Kidney epithelial cell (primary cell): ENCODE data around the gene RAB3GAP1. TPM values are rescaled to one million over a fixed set of nuclear protein-coding genes. Genes with fewer than 3 reads are reported as not detected.

Experiments
- DNase-seq: peaks from one replicate; pipeline ENCODE4 v3.0.0-alpha.2; 2010; ENCODE audit warnings: low read depth
- H3K27me3 ChIP-seq: 2 replicates; pipeline ENCODE4 v1.6.0; 2011; ENCODE audit warnings: low read length; ENCODE audit not compliant: control insufficient read depth, insufficient read depth
- H3K36me3 ChIP-seq: 2 replicates; pipeline ENCODE4 v1.5.1; 2011; ENCODE audit warnings: low read length; ENCODE audit not compliant: control insufficient read depth, insufficient read depth
- H3K4me3 ChIP-seq: 2 replicates; pipeline ENCODE4 v1.5.1; 2011; ENCODE audit warnings: low read depth, mild to moderate bottlenecking, control low read depth, low read length
- CTCF ChIP-seq: IDR thresholded peaks from 2 replicates; pipeline ENCODE4 v1.5.1; 2011; ENCODE audit warnings: mild to moderate bottlenecking, moderate library complexity, low read length, control low read depth, inconsistent platforms; ENCODE audit not compliant: insufficient read depth, poor library complexity, severe bottlenecking
- total RNA-seq: library from RNA; depleted of rRNA; stranded (reverse); fragments of >200 nt; gene quantifications from 2 replicates; pipeline ENCODE4 v1.2.3, GENCODE V29; 2015

The RAB3GAP1 gene
- total RNA-seq, 1 donor from 2014 or later, result 48.2 TPM

DNA sequence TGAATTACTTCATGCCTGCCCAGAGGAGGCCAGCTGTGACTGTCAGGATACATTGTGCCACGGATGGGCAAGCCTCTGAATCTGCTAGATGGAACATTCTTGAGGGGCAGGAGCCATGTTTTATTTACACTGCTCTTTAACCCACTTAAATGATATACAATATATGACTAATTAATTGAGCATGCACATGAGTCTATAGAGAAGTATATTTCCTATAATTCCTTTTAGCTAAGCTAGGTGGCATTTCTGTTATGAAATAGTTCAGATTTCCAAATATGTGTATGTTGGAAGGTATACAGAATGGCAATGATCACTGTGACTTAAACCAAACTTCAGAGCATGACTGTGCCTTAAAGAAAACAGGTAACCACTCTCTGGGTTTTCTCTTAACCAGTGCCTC is 131.7 kb downstream of the RAB3GAP1 start:
- no peaks in the 10 kb centered on the region for H3K36me3 ChIP-seq
- no peak for DNase-seq
- no peak for TF ChIP-seq CTCF
- H3K27me3 ChIP-seq, result no peaks in the 10 kb centered on the region
- no peak overlapping the region for H3K4me3 ChIP-seq

- H3K27me3 ChIP-seq, result no peaks in the 10 kb centered on the region
- H3K36me3 ChIP-seq, result no peaks in the 10 kb centered on the region
- no peak for DNase-seq
- H3K4me3 ChIP-seq, result no peak overlapping the region
- TF ChIP-seq CTCF, result no peak
Observed at GRCh38 chr2:135186054-135186453, 134.0 kb downstream of the RAB3GAP1 start.

- TF ChIP-seq CTCF, result no peak
- Histone ChIP-seq H3K4me3 (no peak overlapping the region), H3K36me3 (no peaks in the 10 kb centered on the region), H3K27me3 (no peaks in the 10 kb centered on the region)
- DNase-seq, result no peak
Observed at GRCh38 chr2:135187270-135187669, 135.2 kb downstream of the RAB3GAP1 start.

DNA sequence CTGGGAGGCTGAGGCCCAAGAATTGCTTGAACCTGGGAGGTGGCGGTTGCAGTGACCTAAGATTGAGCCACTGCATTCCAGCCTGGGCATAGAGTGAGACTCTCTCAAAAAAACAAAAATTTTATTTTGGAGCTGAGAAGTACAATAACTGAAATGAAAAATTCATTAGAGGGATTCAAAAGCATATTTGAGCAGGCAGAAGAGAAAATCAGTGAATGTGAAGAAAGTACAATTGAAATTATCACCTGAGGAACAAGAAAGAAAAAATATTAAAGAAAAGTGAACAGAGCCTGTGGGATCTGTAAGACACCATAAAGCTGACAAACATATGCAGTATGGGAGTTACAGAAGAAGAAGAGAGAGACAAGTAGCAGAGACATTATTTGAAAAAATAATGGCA is 137.1 kb downstream of the RAB3GAP1 start:
- no peaks in the 10 kb centered on the region for H3K27me3 ChIP-seq
- no peak overlapping the region for H3K4me3 ChIP-seq
- H3K36me3 ChIP-seq, result no peaks in the 10 kb centered on the region
- DNase-seq, result no peak
- no peak for TF ChIP-seq CTCF

DNA sequence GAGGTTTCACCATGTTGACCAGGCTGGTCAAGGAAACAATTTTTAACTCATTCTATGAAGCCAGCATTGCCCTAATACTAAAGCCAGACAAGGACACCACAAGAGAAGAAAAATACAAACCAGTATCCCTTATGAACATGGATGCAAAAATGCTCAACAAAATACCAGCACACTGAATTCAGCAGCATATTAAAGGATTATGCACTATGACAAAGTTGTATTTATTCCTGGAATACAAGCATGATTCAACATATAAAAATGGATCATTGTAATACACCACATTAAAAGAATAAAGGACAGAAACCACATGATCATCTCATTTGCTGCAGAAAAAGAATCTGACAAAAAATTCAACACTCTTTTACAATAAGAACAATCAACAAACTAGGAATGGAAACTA is 138.7 kb downstream of the RAB3GAP1 start:
- TF ChIP-seq CTCF, result no peak
- no peaks in the 10 kb centered on the region for H3K27me3 ChIP-seq
- H3K4me3 ChIP-seq, result no peak overlapping the region
- no peak for DNase-seq
- no peaks in the 10 kb centered on the region for H3K36me3 ChIP-seq

DNA sequence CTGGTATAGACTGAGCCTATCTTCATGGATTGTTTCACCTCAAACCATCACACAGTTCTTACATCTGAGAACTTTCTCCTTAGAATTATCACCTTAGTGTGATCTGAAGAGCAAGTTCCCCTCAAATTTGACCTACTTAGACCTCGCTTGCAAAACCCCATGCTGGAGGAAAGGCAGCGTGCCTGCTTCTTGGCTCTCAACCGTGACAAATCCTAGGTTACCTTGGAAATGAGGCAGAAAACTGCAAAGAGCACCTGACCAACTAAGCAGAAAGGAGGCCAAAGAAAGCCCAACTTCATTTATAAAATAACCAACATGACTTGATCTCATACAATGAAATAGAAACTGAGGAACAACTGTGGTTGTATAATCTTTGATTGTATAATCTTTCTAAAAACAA is 146.4 kb downstream of the RAB3GAP1 start:
- no peaks in the 10 kb centered on the region for H3K27me3 ChIP-seq
- H3K36me3 ChIP-seq, result no peaks in the 10 kb centered on the region
- no peak for TF ChIP-seq CTCF
- no peak for DNase-seq
- no peak overlapping the region for H3K4me3 ChIP-seq
